GM23248 (cell line): ENCODE measurements around the gene PTPRO.

Experiments
- EZH2 ChIP-seq: fragments of 200-600 bp; sonication (generic); IDR thresholded peaks from 2 replicates; pipeline ENCODE4 v1.6.1; 2018; ENCODE audit warnings: antibody characterized with exemption, mild to moderate bottlenecking; ENCODE audit not compliant: insufficient read depth, poor library complexity, severe bottlenecking
- EZH2phosphoT487 ChIP-seq: fragments of 200-600 bp; sonication (generic); IDR thresholded peaks from 2 replicates; pipeline ENCODE4 v1.6.1; 2018; ENCODE audit warnings: antibody characterized with exemption, moderate library complexity, mild to moderate bottlenecking, low read depth; ENCODE audit not compliant: insufficient read depth

GRCh38 chr12:15638231-15638630 is 315.9 kb downstream of the PTPRO start:
- TF ChIP-seq EZH2: no peak
- TF ChIP-seq EZH2phosphoT487: no peak
